HEK293 (cell line): ENCODE measurements around the gene MAP4K5.

Experiments
- CTCF ChIA-PET: fragments of 350-600 bp; formaldehyde crosslinking; extraction: SDS; loops from one replicate; lab custom pipeline; 2021; ENCODE audit warnings: antibody characterized with exemption; lab: Yijun Ruan, JAX
- POLR2A ChIA-PET: fragments of 300-600 bp; formaldehyde crosslinking; extraction: SDS; loops from one replicate; lab custom pipeline; 2020; ENCODE audit warnings: antibody characterized with exemption, inconsistent platforms; lab: Yijun Ruan, JAX
- H3K27ac ChIP-seq: fragments of 200-500 bp; sonication (Bioruptor generic); 2 replicates; pipeline ENCODE4 v1.5.1; 2014; ENCODE audit warnings: low read depth, low read length, control low read depth, inconsistent platforms; ENCODE audit errors: extremely low read depth
- H3K36me3 ChIP-seq, 2 experiments: fragments of 200-500 bp in 1 of 2; sonication (Bioruptor generic) in 1 of 2; 1 replicate in 1 of 2; 2 replicates in 1 of 2; pipeline ENCODE4 v1.5.1; 2014 to 2017; ENCODE audit warnings: inconsistent platforms in 2 of 2, low read length in 2 of 2; ENCODE audit not compliant: control insufficient read depth in 2 of 2, insufficient read depth in 1 of 2
- H3K4me1 ChIP-seq: fragments of 200-500 bp; sonication (Bioruptor generic); 2 replicates; pipeline ENCODE4 v1.5.1; 2014; ENCODE audit warnings: mild to moderate bottlenecking, low read length, inconsistent platforms; ENCODE audit not compliant: control insufficient read depth, insufficient read depth
- H3K4me3 ChIP-seq: 2 replicates; pipeline ENCODE4 v1.5.1; 2011; ENCODE audit warnings: low read depth, mild to moderate bottlenecking, control low read depth, low read length, moderate library complexity
- H3K9me3 ChIP-seq: fragments of 200-500 bp; sonication (Bioruptor generic); 2 replicates; pipeline ENCODE4 v1.5.1; 2014; ENCODE audit warnings: low read depth, low read length, inconsistent platforms; ENCODE audit not compliant: control insufficient read depth, insufficient read depth
- KLF16 ChIP-seq: fragments of 450-650 bp; formaldehyde crosslinking; IDR thresholded peaks from 2 replicates; pipeline ENCODE4 v1.5.1; 2017; ENCODE audit warnings: missing biosample characterization, missing genetic modification characterization
- KLF7 ChIP-seq: fragments of 450-650 bp; formaldehyde crosslinking; IDR thresholded peaks from 2 replicates; pipeline ENCODE4 v1.5.1; 2016; ENCODE audit warnings: missing biosample characterization, missing genetic modification characterization, borderline replicate concordance
- MZF1 ChIP-seq: fragments of 450-650 bp; formaldehyde crosslinking; IDR thresholded peaks from 2 replicates; pipeline ENCODE4 v1.5.1; 2017; ENCODE audit warnings: missing biosample characterization, missing genetic modification characterization, borderline replicate concordance
- RBAK ChIP-seq: fragments of 450-650 bp; formaldehyde crosslinking; IDR thresholded peaks from 2 replicates; pipeline ENCODE4 v1.5.1; 2016; ENCODE audit warnings: missing biosample characterization, missing genetic modification characterization
- REST ChIP-seq: fragments of 450-650 bp; formaldehyde crosslinking; IDR thresholded peaks from 2 replicates; pipeline ENCODE4 v1.5.1; 2016; ENCODE audit warnings: missing biosample characterization, missing genetic modification characterization
- TSHZ1 ChIP-seq: fragments of 450-650 bp; formaldehyde crosslinking; IDR thresholded peaks from 2 replicates; pipeline ENCODE4 v1.5.1; 2016; ENCODE audit warnings: missing biosample characterization, missing genetic modification characterization, borderline replicate concordance
- ZBTB17 ChIP-seq: fragments of 450-650 bp; formaldehyde crosslinking; IDR thresholded peaks from 2 replicates; pipeline ENCODE4 v1.5.1; 2016; ENCODE audit warnings: missing biosample characterization, missing genetic modification characterization
- ZNF146 ChIP-seq: fragments of 450-650 bp; formaldehyde crosslinking; IDR thresholded peaks from 2 replicates; pipeline ENCODE4 v1.5.1; 2016; ENCODE audit warnings: missing biosample characterization, missing genetic modification characterization
- ZNF19 ChIP-seq: fragments of 450-650 bp; formaldehyde crosslinking; IDR thresholded peaks from 2 replicates; pipeline ENCODE4; 2016; ENCODE audit warnings: missing biosample characterization, missing genetic modification characterization, low read depth
- ZNF302 ChIP-seq: fragments of 450-650 bp; formaldehyde crosslinking; IDR thresholded peaks from 2 replicates; pipeline ENCODE4 v1.5.1; 2016; ENCODE audit warnings: missing biosample characterization, missing genetic modification characterization, low read depth
- ZNF311 ChIP-seq: fragments of 450-650 bp; formaldehyde crosslinking; IDR thresholded peaks from 2 replicates; pipeline ENCODE4 v1.5.1; 2017; ENCODE audit warnings: missing biosample characterization, missing genetic modification characterization, borderline replicate concordance
- ZNF335 ChIP-seq: fragments of 450-650 bp; formaldehyde crosslinking; conservative IDR thresholded peaks from 2 replicates; pipeline ENCODE4 v1.5.1; 2016; ENCODE audit warnings: missing biosample characterization, missing genetic modification characterization
- ZNF658 ChIP-seq: fragments of 450-650 bp; formaldehyde crosslinking; IDR thresholded peaks from 2 replicates; pipeline ENCODE4; 2016; ENCODE audit warnings: missing biosample characterization, missing genetic modification characterization
- ZNF664 ChIP-seq: fragments of 450-650 bp; formaldehyde crosslinking; IDR thresholded peaks from 2 replicates; pipeline ENCODE4 v1.5.1; 2016; ENCODE audit warnings: missing biosample characterization, missing genetic modification characterization
- ZNF791 ChIP-seq: fragments of 450-650 bp; formaldehyde crosslinking; IDR thresholded peaks from 2 replicates; pipeline ENCODE4 v1.5.1; 2016; ENCODE audit warnings: missing biosample characterization, missing genetic modification characterization
- ZNF830 ChIP-seq: fragments of 450-650 bp; IDR thresholded peaks from 2 replicates; pipeline ENCODE4 v1.5.0; 2018; ENCODE audit warnings: missing biosample characterization, missing genetic modification characterization, low read depth, mild to moderate bottlenecking, moderate library complexity
- ZNF843 ChIP-seq: fragments of 450-650 bp; formaldehyde crosslinking; IDR thresholded peaks from 2 replicates; pipeline ENCODE4 v1.5.1; 2016; ENCODE audit warnings: missing biosample characterization, missing genetic modification characterization
- TF ChIP-seq, protein P1 (sequence below): fragments of 450-650 bp; formaldehyde crosslinking; IDR thresholded peaks from 2 replicates; pipeline ENCODE4 v1.5.1; 2017; ENCODE audit warnings: missing biosample characterization, missing genetic modification characterization
- TF ChIP-seq, protein P2 (sequence below): sonication (generic); formaldehyde crosslinking; IDR thresholded peaks from 2 replicates; pipeline ENCODE4 v1.8.1; 2022; ENCODE audit warnings: mild to moderate bottlenecking, moderate library complexity, missing genetic modification reagents

The MAP4K5 gene

DNA sequence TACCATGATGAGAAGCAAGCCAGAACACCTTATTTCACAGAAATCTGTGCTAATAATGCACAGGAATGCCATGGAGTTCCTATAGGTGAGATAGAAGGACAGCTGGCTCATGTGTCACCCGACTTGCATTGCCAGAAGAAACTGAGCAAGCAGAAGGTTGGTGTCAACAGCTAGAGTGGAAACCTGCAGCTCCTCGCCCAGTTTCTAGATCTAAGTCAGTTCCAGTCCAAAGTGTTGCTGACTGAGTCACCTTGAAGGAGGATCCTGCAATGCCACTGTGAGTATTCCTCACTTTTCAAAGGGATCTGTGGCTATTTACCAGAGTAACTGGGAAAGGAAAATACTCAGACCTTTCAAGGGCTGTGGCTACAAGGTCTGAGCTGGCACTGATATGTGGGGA, 152.8 kb downstream of the MAP4K5 start:
- peaks cover 11% of the 10 kb centered on the region; the same call in 1 of the 2 replicates for H3K4me1 ChIP-seq
- no peak for TF ChIP-seq ZNF311 (tag by site-specific recombination)
- no peak for TF ChIP-seq TSHZ1
- no peak for TF ChIP-seq ZNF19 (tag by site-specific recombination)
- TF ChIP-seq RBAK, result no peak
- no peak for TF ChIP-seq ZNF791 (tag by site-specific recombination)
- no peak for TF ChIP-seq KLF7
- TF ChIP-seq, protein P1, sequence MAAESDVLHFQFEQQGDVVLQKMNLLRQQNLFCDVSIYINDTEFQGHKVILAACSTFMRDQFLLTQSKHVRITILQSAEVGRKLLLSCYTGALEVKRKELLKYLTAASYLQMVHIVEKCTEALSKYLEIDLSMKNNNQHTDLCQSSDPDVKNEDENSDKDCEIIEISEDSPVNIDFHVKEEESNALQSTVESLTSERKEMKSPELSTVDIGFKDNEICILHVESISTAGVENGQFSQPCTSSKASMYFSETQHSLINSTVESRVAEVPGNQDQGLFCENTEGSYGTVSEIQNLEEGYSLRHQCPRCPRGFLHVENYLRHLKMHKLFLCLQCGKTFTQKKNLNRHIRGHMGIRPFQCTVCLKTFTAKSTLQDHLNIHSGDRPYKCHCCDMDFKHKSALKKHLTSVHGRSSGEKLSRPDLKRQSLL (tag by site-specific recombination), result no peak
- TF ChIP-seq MZF1, result no peak
- no peak for TF ChIP-seq ZNF830
- TF ChIP-seq KLF16 (tag by site-specific recombination), result no peak
- TF ChIP-seq ZNF146 (tag by site-specific recombination), result no peak
- no peak for TF ChIP-seq ZNF843 (tag by site-specific recombination)
- no peak overlapping the region for H3K4me3 ChIP-seq
- peaks cover 0 to 11% of the 10 kb centered on the region in 2 experiments; a peak in 1 of 3 replicates for H3K36me3 ChIP-seq
- POLR2A ChIA-PET, result interaction anchor here (0.8 kb wide), 1 partner anchor 22 kb away, joined by 4 read pairs; no protein-coding TSS in a partner anchor
- CTCF ChIA-PET, result no interaction called here
- H3K9me3 ChIP-seq, result no peaks in the 10 kb centered on the region
- H3K27ac ChIP-seq, result no peak overlapping the region

- H3K4me3 ChIP-seq, result no peak overlapping the region
- TF ChIP-seq ZBTB17 (no peak), ZNF664 (tag by site-specific recombination) (no peak)
- TF ChIP-seq, protein P2, sequence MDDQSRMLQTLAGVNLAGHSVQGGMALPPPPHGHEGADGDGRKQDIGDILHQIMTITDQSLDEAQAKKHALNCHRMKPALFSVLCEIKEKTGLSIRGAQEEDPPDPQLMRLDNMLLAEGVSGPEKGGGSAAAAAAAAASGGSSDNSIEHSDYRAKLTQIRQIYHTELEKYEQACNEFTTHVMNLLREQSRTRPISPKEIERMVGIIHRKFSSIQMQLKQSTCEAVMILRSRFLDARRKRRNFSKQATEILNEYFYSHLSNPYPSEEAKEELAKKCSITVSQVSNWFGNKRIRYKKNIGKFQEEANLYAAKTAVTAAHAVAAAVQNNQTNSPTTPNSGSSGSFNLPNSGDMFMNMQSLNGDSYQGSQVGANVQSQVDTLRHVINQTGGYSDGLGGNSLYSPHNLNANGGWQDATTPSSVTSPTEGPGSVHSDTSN (CRISPR knock-in tag), result no peak
- TF ChIP-seq, all 188 proteins: peak for 0
- ChIA-PET CTCF (interaction anchor here (0.8 kb wide), 1 partner anchor 35 kb away, joined by 3 read pairs; no protein-coding TSS in a partner anchor), POLR2A (interaction anchor here (0.6 kb wide), 1 partner anchor 114 kb away, joined by 4 read pairs; no protein-coding TSS in a partner anchor)
- Histone ChIP-seq H3K36me3 (peaks cover 0 to 11% of the 10 kb centered on the region in 2 experiments; a peak in 1 of 3 replicates), H3K9me3 (no peaks in the 10 kb centered on the region), H3K27ac (no peak overlapping the region), H3K4me1 (no peaks in the 10 kb centered on the region)
These were observed 154.8 kb downstream of the MAP4K5 start for GRCh38 chr14:50377550-50378085.

DNA sequence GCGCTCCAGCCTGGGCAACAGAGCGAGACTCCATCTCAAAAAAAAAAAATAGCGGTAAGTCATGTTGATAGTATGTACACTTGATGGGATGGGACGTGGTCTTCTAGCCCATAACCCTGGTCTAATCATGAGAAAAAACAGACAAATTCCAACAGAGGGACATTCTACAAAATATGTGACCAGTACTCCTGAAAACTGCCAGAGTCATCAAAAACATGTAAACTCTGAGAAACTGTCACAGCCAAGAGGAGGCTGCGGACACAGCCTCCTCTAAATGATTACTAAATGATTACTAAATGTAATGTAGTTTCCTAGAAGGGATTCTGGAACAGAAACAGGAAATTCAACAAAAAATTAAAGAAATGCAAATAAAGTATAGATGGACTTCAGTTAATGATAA, 156.6 kb downstream of the MAP4K5 start:
- Histone ChIP-seq H3K27ac (no peak overlapping the region), H3K4me1 (no peaks in the 10 kb centered on the region), H3K4me3 (no peak overlapping the region), H3K9me3 (no peaks in the 10 kb centered on the region), H3K36me3 (peaks cover 0 to 7% of the 10 kb centered on the region in 2 experiments; a peak in 2 of 3 replicates)
- ChIA-PET POLR2A (no interaction called here), CTCF (interaction anchor here (0.6 kb wide), 1 partner anchor 77 kb away, joined by 3 read pairs; no protein-coding TSS in a partner anchor)
- TF ChIP-seq REST (tag by site-specific recombination) (no peak), ZNF335 (tag by site-specific recombination) (no peak), ZNF302 (tag by site-specific recombination) (no peak), ZNF658 (no peak)
- TF ChIP-seq, protein P2 (CRISPR knock-in tag), result no peak
